Smooth muscle cell of bladder (primary cell): Measurements from ENCODE around the gene GPR119. TPM values are rescaled to one million over a fixed set of nuclear protein-coding genes. Genes with fewer than 3 reads are reported as not detected.

Source experiments
- total RNA-seq: library from RNA; depleted of rRNA; stranded (reverse); fragments of >200 nt; gene quantifications from 2 replicates; pipeline ENCODE4 v1.2.3, GENCODE V29; 2014

Gene GPR119
- total RNA-seq = not detected in 2 replicates

GRCh38 chrX:130385520-130385919, at the start of gene GPR119:
Gene GPR119 (minus strand): TSS chrX:130385674. CDS start chrX:130385447, 227 bp downstream.

GRCh38 chrX:130401415-130402207, 16.1 kb upstream of the GPR119 start, which contains the start of gene RBMX2:
Gene RBMX2 (plus strand): TSS chrX:130401987. CDS start chrX:130402033, 46 bp downstream.

GRCh38 chrX:130339408-130340222, 45.9 kb downstream of the GPR119 start, which contains the start of gene SLC25A14:
Gene SLC25A14 (plus strand): TSS chrX:130339919. CDS start chrX:130340279, 360 bp downstream.

Other genes with a start within 250 kb of the GPR119 start
- gene AIFM1, start 219.8 kb downstream of the GPR119 start, total RNA-seq = 22.9 and 23.6 TPM in 2 replicates
- gene RAB33A, start 213.7 kb downstream of the GPR119 start, total RNA-seq = 2.4 and 6.0 TPM in 2 replicates
- 2.1 and 2.6 TPM in 2 replicates for gene ZNF280C, start 116.8 kb downstream of the GPR119 start, total RNA-seq
- 9.1 and 13.7 TPM in 2 replicates for gene SLC25A14, start 45.8 kb downstream of the GPR119 start, total RNA-seq
- 30.2 and 37.5 TPM in 2 replicates for gene RBMX2, start 16.3 kb upstream of the GPR119 start, total RNA-seq